ENCODE results near the gene C9orf72. TPM values are rescaled to one million over a fixed set of nuclear protein-coding genes. Genes with fewer than 3 reads are reported as not detected.

Gene C9orf72
- total and polyA plus RNA-seq, 3 experiments from 2014 or later: 3.9 to 6.3 (median 5.5) TPM

- peaks cover 7 to 15% (median 10%) of the 10 kb centered on the region in 3 donors for H3K4me1 Mint-ChIP-seq
- POLR2A ChIA-PET: no interaction called here
- peak; percentile 12 to 56 (median 43) for DNase-seq
- Histone ChIP-seq H3K9me3 (ENCODE audit: low read length) (no peaks in the 10 kb centered on the region), H3K27ac (ENCODE audit: low read depth, low read length) (peak overlapping the region; percentile 26), H3K4me3 (ENCODE audit: low read length) (peak overlapping the region; percentile 74), H3K4me1 (ENCODE audit: insufficient read depth, low read length) (peaks cover 7% of the 10 kb centered on the region), H3K27me3 (ENCODE audit: insufficient read depth, low read length, poor library complexity, severe bottlenecking) (no peaks in the 10 kb centered on the region), H3K36me3 (ENCODE audit: insufficient read depth, low read length) (no peaks in the 10 kb centered on the region)
- no peaks in the 10 kb centered on the region for H3K9me3 Mint-ChIP-seq
- peaks cover 0 to 2% (median 0%) of the 10 kb centered on the region in 3 donors for H3K36me3 Mint-ChIP-seq
- peak overlapping the region; percentile 86 to 95 (median 90) for H3K4me3 Mint-ChIP-seq
- no peaks in the 10 kb centered on the region for H3K27me3 Mint-ChIP-seq
- CTCF ChIA-PET: no interaction called here
- peak overlapping the region in 7 of 8 donors; percentile 41 to 86 (median 77) for H3K27ac Mint-ChIP-seq
Observed at GRCh38 chr9:27528076-27528885, 45.0 kb downstream of the C9orf72 start.

GRCh38 chr9:27527702-27528075, 45.6 kb downstream of the C9orf72 start:
- Histone ChIP-seq H3K4me3 (ENCODE audit: low read length) (peak overlapping the region; percentile 74), H3K27me3 (ENCODE audit: insufficient read depth, low read length, poor library complexity, severe bottlenecking) (no peaks in the 10 kb centered on the region), H3K4me1 (ENCODE audit: insufficient read depth, low read length) (peaks cover 7% of the 10 kb centered on the region), H3K36me3 (ENCODE audit: insufficient read depth, low read length) (no peaks in the 10 kb centered on the region), H3K27ac (ENCODE audit: low read depth, low read length) (peak overlapping the region; percentile 7), H3K9me3 (ENCODE audit: low read length) (no peaks in the 10 kb centered on the region)
- H3K4me1 Mint-ChIP-seq: peaks cover 7 to 15% (median 10%) of the 10 kb centered on the region in 3 donors
- peak overlapping the region; percentile 86 to 95 (median 90) for H3K4me3 Mint-ChIP-seq
- no peak for DNase-seq
- H3K36me3 Mint-ChIP-seq: peaks cover 0 to 2% (median 0%) of the 10 kb centered on the region in 3 donors
- peak overlapping the region in 2 of 8 donors; percentile 13 to 81 for H3K27ac Mint-ChIP-seq
- H3K9me3 Mint-ChIP-seq: no peaks in the 10 kb centered on the region
- H3K27me3 Mint-ChIP-seq: no peaks in the 10 kb centered on the region
- ChIA-PET CTCF (no interaction called here), POLR2A (no interaction called here)

GRCh38 chr9:27524236-27524635, 49.0 kb downstream of the C9orf72 start, which contains the start of gene IFNK:
TSS of gene IFNK (plus strand) at chr9:27524290. CDS start at chr9:27524337, 47 bp downstream.
- H3K36me3 Mint-ChIP-seq: peaks cover 0 to 7% (median 2%) of the 10 kb centered on the region in 3 donors
- H3K4me1 Mint-ChIP-seq: peaks cover 6 to 13% (median 7%) of the 10 kb centered on the region in 3 donors
- POLR2A ChIA-PET: no interaction called here
- H3K4me1 ChIP-seq (ENCODE audit: insufficient read depth, low read length): peaks cover 7% of the 10 kb centered on the region
- H3K4me3 ChIP-seq (ENCODE audit: low read length): no peak within 1 kb of the TSS
- H3K27me3 Mint-ChIP-seq: peaks cover 4% of the 10 kb centered on the region in 2 donors
- no peaks in the 10 kb centered on the region for H3K9me3 ChIP-seq (ENCODE audit: low read length)
- H3K9me3 Mint-ChIP-seq: no peaks in the 10 kb centered on the region
- peak within 1 kb of the TSS in 1 of 7 donors; percentile 17 for H3K4me3 Mint-ChIP-seq
- no peak within 1 kb of the TSS for H3K27ac ChIP-seq (ENCODE audit: low read depth, low read length)
- peak within 1 kb of the TSS in 1 of 8 donors; percentile 29 for H3K27ac Mint-ChIP-seq
- no peak for DNase-seq
- CTCF ChIA-PET: interaction anchor here (1.2 kb wide), 1 partner anchor 49 kb away, joined by 4 read pairs; the partner anchor contains the start of gene C9orf72
- H3K27me3 ChIP-seq (ENCODE audit: insufficient read depth, low read length, poor library complexity, severe bottlenecking): no peaks in the 10 kb centered on the region
- H3K36me3 ChIP-seq (ENCODE audit: insufficient read depth, low read length): no peaks in the 10 kb centered on the region

GRCh38 chr9:27523141-27523540, 50.1 kb downstream of the C9orf72 start:
- ChIA-PET CTCF (interaction anchor here (1.2 kb wide), 1 partner anchor 50 kb away, joined by 4 read pairs; the partner anchor contains the start of gene C9orf72), POLR2A (no interaction called here)
- Mint-ChIP-seq H3K4me3 (no peak overlapping the region), H3K9me3 (no peaks in the 10 kb centered on the region), H3K27me3 (peaks cover 4% of the 10 kb centered on the region in 2 donors), H3K4me1 (peaks cover 2 to 6% (median 4%) of the 10 kb centered on the region in 3 donors), H3K36me3 (peaks cover 0 to 7% (median under 1%) of the 10 kb centered on the region in 3 donors), H3K27ac (no peak overlapping the region)
- Histone ChIP-seq H3K27me3 (ENCODE audit: insufficient read depth, low read length, poor library complexity, severe bottlenecking) (no peaks in the 10 kb centered on the region), H3K4me3 (ENCODE audit: low read length) (no peak overlapping the region), H3K9me3 (ENCODE audit: low read length) (no peaks in the 10 kb centered on the region), H3K36me3 (ENCODE audit: insufficient read depth, low read length) (no peaks in the 10 kb centered on the region), H3K27ac (ENCODE audit: low read depth, low read length) (no peak overlapping the region), H3K4me1 (ENCODE audit: insufficient read depth, low read length) (peaks cover 6% of the 10 kb centered on the region)
- DNase-seq: no peak

GRCh38 chr9:27520986-27521385, 52.3 kb downstream of the C9orf72 start:
- POLR2A ChIA-PET: no interaction called here
- CTCF ChIA-PET: no interaction called here
- no peaks in the 10 kb centered on the region for H3K4me1 Mint-ChIP-seq
- Histone ChIP-seq H3K4me3 (ENCODE audit: low read length) (no peak overlapping the region), H3K4me1 (ENCODE audit: insufficient read depth, low read length) (no peaks in the 10 kb centered on the region), H3K27ac (ENCODE audit: low read depth, low read length) (no peak overlapping the region), H3K9me3 (ENCODE audit: low read length) (no peaks in the 10 kb centered on the region), H3K27me3 (ENCODE audit: insufficient read depth, low read length, poor library complexity, severe bottlenecking) (no peaks in the 10 kb centered on the region), H3K36me3 (ENCODE audit: insufficient read depth, low read length) (no peaks in the 10 kb centered on the region)
- peaks cover 0 to 7% (median 1%) of the 10 kb centered on the region in 3 donors for H3K36me3 Mint-ChIP-seq
- H3K4me3 Mint-ChIP-seq: no peak overlapping the region
- peaks cover 4% of the 10 kb centered on the region in 2 donors for H3K27me3 Mint-ChIP-seq
- no peaks in the 10 kb centered on the region for H3K9me3 Mint-ChIP-seq
- no peak overlapping the region for H3K27ac Mint-ChIP-seq
- no peak for DNase-seq

GRCh38 chr9:27519466-27520465, 53.5 kb downstream of the C9orf72 start:
- H3K27ac Mint-ChIP-seq: no peak overlapping the region
- no peaks in the 10 kb centered on the region for H3K4me1 Mint-ChIP-seq
- no peak for DNase-seq
- Histone ChIP-seq H3K27ac (ENCODE audit: low read depth, low read length) (no peak overlapping the region), H3K27me3 (ENCODE audit: insufficient read depth, low read length, poor library complexity, severe bottlenecking) (no peaks in the 10 kb centered on the region), H3K4me3 (ENCODE audit: low read length) (no peak overlapping the region), H3K4me1 (ENCODE audit: insufficient read depth, low read length) (no peaks in the 10 kb centered on the region), H3K9me3 (ENCODE audit: low read length) (no peaks in the 10 kb centered on the region), H3K36me3 (ENCODE audit: insufficient read depth, low read length) (no peaks in the 10 kb centered on the region)
- H3K36me3 Mint-ChIP-seq: peaks cover 0 to 7% (median 4%) of the 10 kb centered on the region in 3 donors
- H3K4me3 Mint-ChIP-seq: no peak overlapping the region
- peaks cover 4% of the 10 kb centered on the region in 2 donors for H3K27me3 Mint-ChIP-seq
- ChIA-PET POLR2A (no interaction called here), CTCF (no interaction called here)
- H3K9me3 Mint-ChIP-seq: no peaks in the 10 kb centered on the region

- H3K4me1 Mint-ChIP-seq: no peaks in the 10 kb centered on the region
- H3K27me3 Mint-ChIP-seq: peaks cover 4% of the 10 kb centered on the region in 2 donors
- H3K36me3 Mint-ChIP-seq: peaks cover 0 to 7% (median 4%) of the 10 kb centered on the region in 3 donors
- Histone ChIP-seq H3K4me3 (ENCODE audit: low read length) (no peak overlapping the region), H3K4me1 (ENCODE audit: insufficient read depth, low read length) (no peaks in the 10 kb centered on the region), H3K36me3 (ENCODE audit: insufficient read depth, low read length) (no peaks in the 10 kb centered on the region), H3K27me3 (ENCODE audit: insufficient read depth, low read length, poor library complexity, severe bottlenecking) (no peaks in the 10 kb centered on the region), H3K27ac (ENCODE audit: low read depth, low read length) (no peak overlapping the region), H3K9me3 (ENCODE audit: low read length) (no peaks in the 10 kb centered on the region)
- POLR2A ChIA-PET: no interaction called here
- no peaks in the 10 kb centered on the region for H3K9me3 Mint-ChIP-seq
- CTCF ChIA-PET: no interaction called here
- no peak overlapping the region for H3K4me3 Mint-ChIP-seq
- peak overlapping the region in 1 of 8 donors; percentile 24 for H3K27ac Mint-ChIP-seq
- DNase-seq: no peak
Observed at GRCh38 chr9:27518809-27519208, 54.5 kb downstream of the C9orf72 start.
